HepG2 (cell line): ENCODE results near the gene STK11. TPM values are rescaled to one million over a fixed set of nuclear protein-coding genes. Genes with fewer than 3 reads are reported as not detected.
A peak's percentile ranks its signal among the peaks of the same experiment; 100 is the strongest.

Source experiments
- ATF1 ChIP-seq: IDR thresholded peaks from 2 replicates; pipeline ENCODE4 v1.6.1; 2016; ENCODE audit warnings: mild to moderate bottlenecking, control low read depth
- BRCA1 ChIP-seq: sonication (generic); formaldehyde crosslinking; IDR thresholded peaks from 2 replicates; pipeline ENCODE4 v1.4.0; 2020; ENCODE audit warnings: missing genetic modification reagents
- CHD2 ChIP-seq: IDR thresholded peaks from 2 replicates; pipeline ENCODE4 v1.6.1; 2011; ENCODE audit warnings: low read depth, low read length, improper control_type of control experiment
- EZH2 ChIP-seq: conservative IDR thresholded peaks from 2 replicates; pipeline ENCODE4 v1.6.1; 2012; ENCODE audit warnings: mild to moderate bottlenecking, low read depth, low read length, moderate library complexity
- NFIC ChIP-seq: IDR thresholded peaks from 2 replicates; pipeline ENCODE4 v1.6.1; 2012; ENCODE audit warnings: mild to moderate bottlenecking, low read length, inconsistent platforms
- NFKB2 ChIP-seq: sonication (generic); formaldehyde crosslinking; IDR thresholded peaks from 2 replicates; pipeline ENCODE4 v1.4.0; 2020; ENCODE audit warnings: missing genetic modification reagents, borderline replicate concordance
- PRPF4 ChIP-seq: fragments of 200-400 bp; formaldehyde crosslinking; IDR thresholded peaks from 2 replicates; pipeline ENCODE4 v1.6.1; 2016; ENCODE audit warnings: low read length, low read depth; ENCODE audit not compliant: poor library complexity, severe bottlenecking
- SIX1 ChIP-seq: sonication (generic); formaldehyde crosslinking; IDR thresholded peaks from 2 replicates; pipeline ENCODE4 v1.4.0; 2020; ENCODE audit warnings: missing genetic modification reagents, borderline replicate concordance
- SKIL ChIP-seq: sonication (generic); formaldehyde crosslinking; IDR thresholded peaks from 2 replicates; pipeline ENCODE4 v1.8.0; 2022; ENCODE audit warnings: missing genetic modification reagents, mild to moderate bottlenecking, moderate library complexity, borderline replicate concordance
- SUZ12 ChIP-seq: fragments of 150-350 bp; IDR thresholded peaks from 2 replicates; pipeline ENCODE4 v1.6.1; 2014; ENCODE audit warnings: low read depth, low read length
- ZBTB4 ChIP-seq: sonication (generic); formaldehyde crosslinking; IDR thresholded peaks from 2 replicates; pipeline ENCODE4 v1.4.0; 2020; ENCODE audit warnings: missing genetic modification reagents, mild to moderate bottlenecking, borderline replicate concordance
- ZFP36L1 ChIP-seq: sonication (generic); formaldehyde crosslinking; IDR thresholded peaks from 2 replicates; pipeline ENCODE4 v1.8.0; 2022; ENCODE audit warnings: mild to moderate bottlenecking, missing genetic modification reagents, moderate library complexity
- ZNF264 ChIP-seq: sonication (generic); formaldehyde crosslinking; IDR thresholded peaks from 2 replicates; pipeline ENCODE4 v1.4.0; 2020; ENCODE audit warnings: missing genetic modification reagents
- ZNF354B ChIP-seq: sonication (generic); formaldehyde crosslinking; IDR thresholded peaks from 2 replicates; pipeline ENCODE4 v1.8.0; 2022; ENCODE audit warnings: mild to moderate bottlenecking, missing genetic modification reagents
- ZNF484 ChIP-seq: sonication (generic); formaldehyde crosslinking; IDR thresholded peaks from 2 replicates; pipeline ENCODE4 v1.5.1; 2020; ENCODE audit warnings: mild to moderate bottlenecking, low read depth, missing genetic modification reagents, borderline replicate concordance
- ZNF775 ChIP-seq: sonication (generic); formaldehyde crosslinking; IDR thresholded peaks from 2 replicates; pipeline ENCODE4 v1.4.0; 2020; ENCODE audit warnings: missing genetic modification reagents, mild to moderate bottlenecking, moderate library complexity, borderline replicate concordance
- polyA plus RNA-seq, 8 experiments: library from polyadenylated mRNA; depleted of rRNA in 3 of 8; stranded (reverse) in 7 of 8; unstranded in 1 of 8; fragments of >200 nt; fragmentation: Illumina TruSeq in 4 of 8; extraction: Trizol in 4 of 8; gene quantifications; 2 replicates each; pipeline versions ENCODE4 v1.2.1 to v1.2.3, GENCODE V29; 2011 to 2016; ENCODE audit warnings: low read depth in 4 of 8, missing spikeins in 1 of 8, mixed read lengths in 1 of 8; ENCODE audit not compliant: insufficient read depth in 1 of 8
- total RNA-seq, 5 experiments: library from RNA; depleted of rRNA; stranded (reverse); fragments of >200 nt; fragmentation: Illumina TruSeq; extraction: Trizol; gene quantifications; 2 replicates each; pipeline ENCODE4 v1.2.3, GENCODE V29; 2016; ENCODE audit warnings: low read depth in 1 of 5
- TF ChIP-seq, protein P1 (sequence below): sonication (generic); formaldehyde crosslinking; IDR thresholded peaks from 2 replicates; pipeline ENCODE4 v1.8.1; 2023; ENCODE audit warnings: mild to moderate bottlenecking, missing genetic modification reagents, borderline replicate concordance
- TF ChIP-seq, protein P2 (sequence below): fragments of 450-650 bp; IDR thresholded peaks from 2 replicates; pipeline ENCODE4 v1.6.1; 2017

STK11 gene
- total and polyA plus RNA-seq, 2 of the 13 experiments (the other 11 are each of a cell fraction or from before 2014, with no cell fraction given), result 27.5 to 43.6 TPM

GRCh38 chr19:1259206-1259875 lies 53.8 kb downstream of the STK11 start (continued):
- no peak for TF ChIP-seq SUZ12
- no peak for TF ChIP-seq BRCA1 (CRISPR knock-in tag)
- TF ChIP-seq ATF1, result no peak
- peak; percentile 69; the same call in 1 of the 2 replicates for TF ChIP-seq NFIC
- TF ChIP-seq, protein P1, sequence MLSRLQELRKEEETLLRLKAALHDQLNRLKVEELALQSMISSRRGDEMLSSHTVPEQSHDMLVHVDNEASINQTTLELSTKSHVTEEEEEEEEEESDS (CRISPR knock-in tag), result no peak
- TF ChIP-seq ZNF775 (CRISPR knock-in tag), result no peak
- peak; percentile 70; the same call in 1 of the 2 replicates for TF ChIP-seq NFKB2 (CRISPR knock-in tag)
- TF ChIP-seq PRPF4, result no peak
- peak; percentile 67; the same call in 1 of the 2 replicates for TF ChIP-seq CHD2
- TF ChIP-seq ZNF264 (CRISPR knock-in tag), result no peak; the same call in 1 of the 2 replicates
- TF ChIP-seq ZBTB4 (CRISPR knock-in tag), result peak; percentile 74; the same call in 1 of the 2 replicates
- peak; percentile 97 for TF ChIP-seq ZFP36L1 (CRISPR knock-in tag)
- no peak for TF ChIP-seq ZNF484 (CRISPR knock-in tag)
- TF ChIP-seq SIX1 (CRISPR knock-in tag), result no peak
- TF ChIP-seq SKIL (CRISPR knock-in tag), result peak; percentile 87
- TF ChIP-seq, protein P2, sequence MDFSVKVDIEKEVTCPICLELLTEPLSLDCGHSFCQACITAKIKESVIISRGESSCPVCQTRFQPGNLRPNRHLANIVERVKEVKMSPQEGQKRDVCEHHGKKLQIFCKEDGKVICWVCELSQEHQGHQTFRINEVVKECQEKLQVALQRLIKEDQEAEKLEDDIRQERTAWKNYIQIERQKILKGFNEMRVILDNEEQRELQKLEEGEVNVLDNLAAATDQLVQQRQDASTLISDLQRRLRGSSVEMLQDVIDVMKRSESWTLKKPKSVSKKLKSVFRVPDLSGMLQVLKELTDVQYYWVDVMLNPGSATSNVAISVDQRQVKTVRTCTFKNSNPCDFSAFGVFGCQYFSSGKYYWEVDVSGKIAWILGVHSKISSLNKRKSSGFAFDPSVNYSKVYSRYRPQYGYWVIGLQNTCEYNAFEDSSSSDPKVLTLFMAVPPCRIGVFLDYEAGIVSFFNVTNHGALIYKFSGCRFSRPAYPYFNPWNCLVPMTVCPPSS, result no peak
- TF ChIP-seq ZNF354B (CRISPR knock-in tag), result no peak
- no peak for TF ChIP-seq EZH2
